HCT116 (cell line): Measurements from ENCODE around the gene IL1RAPL1. TPM values are rescaled to one million over a fixed set of nuclear protein-coding genes. Genes with fewer than 3 reads are reported as not detected.

ENCODE experiments used
- ATAC-seq: fragments of 200-7000 bp; cut with Tn5 transposase; 2 replicates; pipeline ENCODE4 v1.9.1; 2020; ENCODE audit warnings: mild to moderate bottlenecking, moderate library complexity
- BruUV-seq: library from RNA; stranded (reverse); fragments of 400-500 nt; replicated peaks from 2 replicates; lab custom pipeline; 2021; lab: Mats Ljungman, UMichigan
- CTCF ChIA-PET: fragments of 300-600 bp; sonication (Branson Sonifier 250); formaldehyde crosslinking; loops from one replicate; lab custom pipeline; 2021; ENCODE audit warnings: antibody characterized with exemption; lab: Charles Lee
- POLR2A ChIA-PET: fragments of 300-600, 350-600 bp; sonication (Branson Sonifier 250); formaldehyde crosslinking; loops from one replicate; lab custom pipeline; 2021; ENCODE audit warnings: antibody characterized with exemption; lab: Charles Lee
- RAD21 ChIA-PET, 2 experiments: fragments of 300-600 bp; sonication (Branson Sonifier 250); formaldehyde crosslinking; loops; one replicate each; lab custom pipeline; 2023; ENCODE audit warnings: low total read pairs in 2 of 2; ENCODE audit not compliant: uncharacterized antibody in 2 of 2, unreplicated experiment in 2 of 2, low non-redundant PET in 1 of 2; lab: Charles Lee
- DNase-seq: peaks from one replicate; pipeline ENCODE4 v3.0.0-alpha.2; 2010; ENCODE audit warnings: low read depth, low spot score
- H2AFZ ChIP-seq: fragments of 200-600 bp; shearing (Covaris generic), sonication (generic); 2 replicates; pipeline ENCODE4 v1.6.1; 2017; ENCODE audit warnings: low read depth, mixed run types, mixed read lengths, antibody characterized with exemption, low read length; ENCODE audit not compliant: poor library complexity, severe bottlenecking
- H3K27ac ChIP-seq: 2 replicates; pipeline ENCODE4 v1.5.1; 2012; ENCODE audit warnings: low read depth, low read length
- H3K27me3 ChIP-seq: fragments of 200-600 bp; sonication (generic); 2 replicates; pipeline ENCODE4 v1.6.1; 2016; ENCODE audit warnings: mixed run types, low read length, mixed read lengths; ENCODE audit not compliant: insufficient read depth
- H3K36me3 ChIP-seq, 2 experiments: fragments of 200-500 bp in 1 of 2; fragments of 200-600 bp in 1 of 2; sonication (Bioruptor generic) in 1 of 2; sonication (generic) in 1 of 2; 2 replicates each; pipeline versions ENCODE4 v1.5.1 to v1.6.1; 2014 to 2016; ENCODE audit warnings: low read length in 2 of 2, inconsistent platforms in 1 of 2, mixed read lengths in 1 of 2, mixed run types in 1 of 2; ENCODE audit not compliant: insufficient read depth in 2 of 2, control insufficient read depth in 1 of 2
- H3K4me1 ChIP-seq, 2 experiments: fragments of 200-600 bp in 1 of 2; sonication (generic) in 1 of 2; 2 replicates each; pipeline versions ENCODE4 v1.5.1 to v1.6.1; 2012 to 2017; ENCODE audit warnings: low read length in 2 of 2, inconsistent platforms in 1 of 2, mild to moderate bottlenecking in 1 of 2, mixed read lengths in 1 of 2, mixed run types in 1 of 2, moderate library complexity in 1 of 2; ENCODE audit not compliant: insufficient read depth in 2 of 2, control insufficient read depth in 1 of 2
- H3K4me2 ChIP-seq: fragments of 200-600 bp; sonication (generic); 2 replicates; pipeline ENCODE4 v1.6.1; 2017; ENCODE audit warnings: mixed run types, low read length, mixed read lengths
- H3K4me3 ChIP-seq, 2 experiments: fragments of 200-600 bp in 1 of 2; sonication (generic) in 1 of 2; replicated peaks in 1 of 2; 2 replicates each; pipeline ENCODE4 v1.5.1; 2011 to 2016; ENCODE audit warnings: low read length in 2 of 2, control low read depth in 1 of 2, low read depth in 1 of 2, mild to moderate bottlenecking in 1 of 2, mixed read lengths in 1 of 2, mixed run types in 1 of 2
- H3K79me2 ChIP-seq: fragments of 200-600 bp; sonication (generic); 2 replicates; pipeline ENCODE4 v1.6.1; 2017; ENCODE audit warnings: mild to moderate bottlenecking, mixed run types, low read length, moderate library complexity, mixed read lengths; ENCODE audit not compliant: insufficient read depth
- H3K9ac ChIP-seq: fragments of 200-600 bp; sonication (generic); 2 replicates; pipeline ENCODE4 v1.6.1; 2016; ENCODE audit warnings: low read length, mixed read lengths
- H3K9me2 ChIP-seq: fragments of 200-600 bp; sonication (generic), shearing (Covaris generic); 2 replicates; pipeline ENCODE4 v1.6.1; 2017; ENCODE audit warnings: mixed run types, mild to moderate bottlenecking, moderate library complexity; ENCODE audit not compliant: insufficient read depth
- H3K9me3 ChIP-seq, 2 experiments: fragments of 200-500 bp in 1 of 2; fragments of 200-600 bp in 1 of 2; sonication (Bioruptor generic) in 1 of 2; sonication (generic) in 1 of 2; 2 replicates each; pipeline ENCODE4 v1.6.1; 2014 to 2017; ENCODE audit warnings: low read length in 2 of 2, mixed read lengths in 2 of 2, inconsistent platforms in 1 of 2, low read depth in 1 of 2, mild to moderate bottlenecking in 1 of 2, mixed run types in 1 of 2, moderate library complexity in 1 of 2; ENCODE audit not compliant: control insufficient read depth in 1 of 2, insufficient read depth in 1 of 2
- H4K20me1 ChIP-seq: fragments of 200-600 bp; sonication (generic), shearing (Covaris generic); 2 replicates; pipeline ENCODE4 v1.6.1; 2017; ENCODE audit warnings: mixed run types, mild to moderate bottlenecking, moderate library complexity; ENCODE audit not compliant: insufficient read depth
- ATF3 ChIP-seq: IDR thresholded peaks from 2 replicates; pipeline ENCODE4 v1.6.1; 2012
- CEBPB ChIP-seq: IDR thresholded peaks from 2 replicates; pipeline ENCODE4 v1.6.1; 2012; ENCODE audit warnings: low read depth
- CTCF ChIP-seq, 3 experiments: fragments of 200-600 bp in 1 of 3; sonication (generic) in 1 of 3; IDR thresholded peaks in 2 of 3; conservative IDR thresholded peaks in 1 of 3; 2 replicates each; pipeline ENCODE4 v1.5.1; 2012 to 2017; ENCODE audit warnings: low read depth in 2 of 3, low read length in 2 of 3, antibody characterized with exemption in 1 of 3, borderline replicate concordance in 1 of 3, control low read depth in 1 of 3, mild to moderate bottlenecking in 1 of 3, mixed read lengths in 1 of 3, mixed run types in 1 of 3, moderate library complexity in 1 of 3; ENCODE audit not compliant: insufficient read depth in 1 of 3
- EGR1 ChIP-seq: IDR thresholded peaks from 2 replicates; pipeline ENCODE4 v1.6.1; 2012; ENCODE audit warnings: low read depth
- ELF1 ChIP-seq: IDR thresholded peaks from 2 replicates; pipeline ENCODE4 v1.6.1; 2012; ENCODE audit warnings: low read depth, borderline replicate concordance
- EZH2 ChIP-seq: fragments of 200-600 bp; sonication (generic); IDR thresholded peaks from 2 replicates; pipeline ENCODE4 v1.6.1; 2017; ENCODE audit warnings: antibody characterized with exemption, mixed run types
- EZH2phosphoT487 ChIP-seq: fragments of 200-600 bp; IDR thresholded peaks from 2 replicates; pipeline ENCODE4 v1.6.1; 2018; ENCODE audit warnings: antibody characterized with exemption, borderline replicate concordance
- JUND ChIP-seq: IDR thresholded peaks from 2 replicates; pipeline ENCODE4 v1.6.1; 2012
- POLR2AphosphoS5 ChIP-seq: IDR thresholded peaks from 2 replicates; pipeline ENCODE4 v1.6.1; 2011; ENCODE audit warnings: mild to moderate bottlenecking, low read depth, low read length, moderate library complexity
- REST ChIP-seq: IDR thresholded peaks from 2 replicates; pipeline ENCODE4 v1.6.1; 2012; ENCODE audit warnings: low read depth
- SP1 ChIP-seq: IDR thresholded peaks from 2 replicates; pipeline ENCODE4 v1.6.1; 2012; ENCODE audit warnings: low read depth
- TCF7L2 ChIP-seq: IDR thresholded peaks from 2 replicates; pipeline ENCODE4 v1.7.0; 2011; ENCODE audit warnings: borderline replicate concordance, inconsistent platforms; ENCODE audit not compliant: insufficient read depth, insufficient read length; ENCODE audit errors: extremely low read depth
- ZBTB33 ChIP-seq: IDR thresholded peaks from 2 replicates; pipeline ENCODE4 v1.6.1; 2011; ENCODE audit warnings: mild to moderate bottlenecking, low read length, moderate library complexity; ENCODE audit not compliant: insufficient replicate concordance; ENCODE audit errors: extremely low read depth
- ZFX ChIP-seq: fragments of 450-650 bp; IDR thresholded peaks from 2 replicates; pipeline ENCODE4 v1.6.1; 2017
- ZNF274 ChIP-seq: fragments of 200-500 bp; sonication (Bioruptor generic); IDR thresholded peaks from 2 replicates; pipeline ENCODE4 v1.6.1; 2014; ENCODE audit warnings: mild to moderate bottlenecking, low read depth, low read length, inconsistent platforms
- intact Hi-C: fragments of 100-400 bp; cut with micrococcal nuclease; formaldehyde crosslinking; loops from 2 replicates; pipeline ENCODE4 v1.10.0; 2022
- total RNA-seq: library from RNA; stranded (reverse); gene quantifications from one replicate; pipeline ENCODE4 v1.2.1, GENCODE V29; 2021; ENCODE audit not compliant: unreplicated experiment

Gene IL1RAPL1
- total RNA-seq, 1 experiment from 2014 or later = 2.8 TPM

GRCh38 chrX:28848707-28849106 is 261.5 kb downstream of the IL1RAPL1 start:
- no peaks in the 10 kb centered on the region for H3K36me3 ChIP-seq
- H3K4me3 ChIP-seq = no peak overlapping the region
- ChIA-PET POLR2A (no interaction called here), RAD21 (no interaction called here), CTCF (no interaction called here)
- ATAC-seq = no peak
- H4K20me1 ChIP-seq = no peaks in the 10 kb centered on the region
- H2AFZ ChIP-seq = no peak overlapping the region
- DNase-seq = no peak
- TF ChIP-seq ZFX (no peak), EZH2phosphoT487 (no peak), JUND (no peak), SP1 (no peak), CTCF (IDR thresholded peaks at IDR 0.05 in 2 of 3, conservative IDR thresholded peaks at IDR 0.05 in 1 of 3; ENCODE audit: borderline replicate concordance in 1 of 3, insufficient read depth in 1 of 3, low read depth in 2 of 3, low read length in 2 of 3) (no peak), ATF3 (no peak), ZBTB33 (no peak), EZH2 (no peak), REST (no peak), POLR2AphosphoS5 (no peak), TCF7L2 (no peak), CEBPB (no peak), ELF1 (no peak), EGR1 (no peak), ZNF274 (no peak)
- no peaks in the 10 kb centered on the region for H3K79me2 ChIP-seq
- BruUV-seq = no TSS peak
- no peak overlapping the region for H3K4me2 ChIP-seq
- H3K27ac ChIP-seq = no peak overlapping the region
- H3K9me3 ChIP-seq = no peaks in the 10 kb centered on the region
- intact Hi-C loops = no loop called here
- H3K9me2 ChIP-seq = no peaks in the 10 kb centered on the region
- no peak overlapping the region for H3K9ac ChIP-seq
- H3K27me3 ChIP-seq = no peaks in the 10 kb centered on the region
- H3K4me1 ChIP-seq = peaks cover 0 to 12% of the 10 kb centered on the region in 2 experiments; a peak in 3 of 4 replicates
